Fibroblast of pulmonary artery (primary cell): ENCODE measurements around the gene FBXW10B.
"Not testable (repeated sequence)": the region's sequence is repeated elsewhere in the genome, so short reads cannot be mapped to it uniquely, and the experiment has no call there.

Experiments
- DNase-seq: peaks from one replicate; pipeline ENCODE4 v3.0.0-alpha.2; 2010; ENCODE audit warnings: low read depth
- H3K4me3 ChIP-seq: replicated peaks from 2 replicates; pipeline ENCODE4 v1.5.1; 2011; ENCODE audit warnings: low read depth, mild to moderate bottlenecking, control low read depth, low read length, moderate library complexity
- TF ChIP-seq, protein P1 (sequence below): IDR thresholded peaks from 2 replicates; pipeline ENCODE4 v1.5.1; 2011; ENCODE audit warnings: mild to moderate bottlenecking, control low read depth, low read length, inconsistent platforms; ENCODE audit errors: missing control alignments

Gene FBXW10B

DNA sequence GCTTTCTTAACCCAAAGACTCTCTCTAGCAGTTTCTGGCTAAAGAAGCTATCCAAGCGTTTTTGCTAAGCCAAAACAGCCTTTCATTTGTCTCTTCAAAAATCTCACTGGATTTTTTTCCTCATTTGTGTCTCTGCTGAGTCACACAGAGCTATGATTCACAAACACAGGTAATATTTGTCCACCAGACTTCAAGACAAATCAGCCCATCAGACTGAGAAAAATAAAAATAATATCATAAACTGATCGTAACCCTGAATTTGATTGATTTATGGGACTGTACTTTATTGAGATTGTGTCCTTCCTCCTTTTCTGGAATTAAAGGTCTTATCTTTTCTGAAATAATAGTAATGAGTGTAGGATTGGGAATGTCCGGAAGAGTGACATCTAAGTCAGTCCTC, 38.8 kb upstream of the FBXW10B start:
- H3K4me3 ChIP-seq: no peak overlapping the region
- TF ChIP-seq, protein P1, sequence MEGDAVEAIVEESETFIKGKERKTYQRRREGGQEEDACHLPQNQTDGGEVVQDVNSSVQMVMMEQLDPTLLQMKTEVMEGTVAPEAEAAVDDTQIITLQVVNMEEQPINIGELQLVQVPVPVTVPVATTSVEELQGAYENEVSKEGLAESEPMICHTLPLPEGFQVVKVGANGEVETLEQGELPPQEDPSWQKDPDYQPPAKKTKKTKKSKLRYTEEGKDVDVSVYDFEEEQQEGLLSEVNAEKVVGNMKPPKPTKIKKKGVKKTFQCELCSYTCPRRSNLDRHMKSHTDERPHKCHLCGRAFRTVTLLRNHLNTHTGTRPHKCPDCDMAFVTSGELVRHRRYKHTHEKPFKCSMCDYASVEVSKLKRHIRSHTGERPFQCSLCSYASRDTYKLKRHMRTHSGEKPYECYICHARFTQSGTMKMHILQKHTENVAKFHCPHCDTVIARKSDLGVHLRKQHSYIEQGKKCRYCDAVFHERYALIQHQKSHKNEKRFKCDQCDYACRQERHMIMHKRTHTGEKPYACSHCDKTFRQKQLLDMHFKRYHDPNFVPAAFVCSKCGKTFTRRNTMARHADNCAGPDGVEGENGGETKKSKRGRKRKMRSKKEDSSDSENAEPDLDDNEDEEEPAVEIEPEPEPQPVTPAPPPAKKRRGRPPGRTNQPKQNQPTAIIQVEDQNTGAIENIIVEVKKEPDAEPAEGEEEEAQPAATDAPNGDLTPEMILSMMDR: no peak
- DNase-seq: no peak

DNA sequence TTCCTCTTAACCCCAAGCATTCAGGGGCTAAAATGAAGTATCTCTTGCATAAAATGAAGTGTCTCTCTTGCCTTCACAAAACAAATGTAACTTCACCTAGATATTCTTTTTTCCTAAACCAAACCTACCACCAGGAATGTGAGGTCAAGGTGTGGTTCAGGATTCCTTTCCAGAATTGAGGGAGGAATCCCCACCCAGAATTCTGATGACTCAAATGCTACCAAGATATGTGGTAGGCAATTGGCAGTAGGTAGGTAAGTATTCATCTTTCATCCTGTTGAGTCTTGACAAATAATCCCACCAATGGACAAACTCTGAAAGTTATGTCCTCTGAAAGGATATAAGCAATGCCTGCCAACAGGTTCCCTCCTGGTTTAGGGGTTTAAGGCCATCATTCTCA, 38.4 kb upstream of the FBXW10B start:
- no peak for DNase-seq
- H3K4me3 ChIP-seq: no peak overlapping the region
- TF ChIP-seq, protein P1: no peak

DNA sequence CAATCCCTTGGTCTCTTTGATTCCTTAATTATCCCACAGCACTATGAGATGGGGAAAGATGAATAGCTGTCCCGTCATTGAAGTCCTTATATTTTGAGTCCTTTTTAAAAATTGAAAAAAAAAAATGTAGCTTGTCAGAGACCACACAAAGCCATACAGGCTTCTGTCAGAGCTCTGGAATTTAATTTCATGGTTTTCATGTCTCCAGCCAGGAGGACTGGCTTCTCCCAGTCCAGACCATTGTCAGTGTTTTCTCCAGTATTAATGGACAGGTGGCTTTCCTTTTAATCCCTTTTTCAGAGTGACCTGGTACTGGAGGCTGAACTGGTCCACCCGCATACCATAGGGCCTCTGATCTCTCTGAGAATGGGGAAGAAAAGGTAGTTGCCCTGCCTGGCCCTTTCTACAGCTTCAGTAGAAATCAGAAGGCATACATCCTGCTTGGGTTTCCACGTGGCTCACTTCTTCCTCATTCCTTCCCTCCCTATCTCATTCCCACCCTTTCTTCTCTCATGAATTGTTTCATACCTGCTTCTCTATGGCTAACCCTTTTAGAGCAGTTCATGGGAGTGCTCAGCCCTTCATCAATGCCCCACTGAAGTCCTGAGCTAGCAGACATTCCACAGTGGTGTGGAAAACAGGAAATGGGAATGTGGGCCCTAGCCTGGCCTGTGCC, 35.5 kb upstream of the FBXW10B start:
- no peak for DNase-seq
- TF ChIP-seq, protein P1: no peak
- H3K4me3 ChIP-seq: no peak overlapping the region

DNA sequence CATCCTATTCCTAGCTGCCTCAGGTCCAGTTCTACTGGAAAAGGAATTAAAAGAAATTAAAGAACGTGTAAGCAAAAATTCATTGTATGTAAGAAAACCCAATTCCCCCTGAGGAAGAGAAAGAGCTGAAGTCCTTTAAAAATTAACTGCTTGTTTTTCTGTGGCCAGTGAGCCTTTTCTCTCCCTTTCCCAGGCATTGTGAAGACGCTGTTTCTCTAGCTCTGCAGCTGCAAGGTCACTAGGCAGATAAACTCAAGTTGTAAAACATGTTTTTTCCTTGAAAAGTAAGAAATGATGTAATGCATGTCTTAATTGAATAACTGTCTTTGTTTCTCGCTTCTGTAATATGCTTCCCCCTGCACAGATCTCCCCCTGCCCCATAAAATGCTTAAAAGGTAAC, 34.9 kb upstream of the FBXW10B start:
- DNase-seq, H3K4me3 ChIP-seq: not testable (repeated sequence)

DNA sequence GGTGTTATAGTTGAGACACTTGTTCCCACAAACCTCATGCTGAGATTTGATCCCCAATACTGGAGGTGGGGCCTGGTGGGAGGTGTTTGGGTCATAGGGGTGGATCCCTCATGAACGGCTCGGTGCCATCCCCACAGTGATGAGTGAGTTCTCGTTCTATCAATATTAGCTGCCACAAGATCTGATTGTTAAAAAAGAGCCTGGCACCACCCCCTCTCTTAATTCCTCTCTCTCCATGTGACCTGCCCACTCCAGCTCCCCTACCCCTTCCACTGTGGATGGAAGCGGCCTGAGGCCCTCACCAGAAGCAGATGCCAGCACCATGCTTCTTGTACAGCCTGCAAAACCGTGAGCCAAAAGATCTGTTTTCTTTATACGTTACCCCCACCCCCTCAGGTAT, 33.5 kb upstream of the FBXW10B start:
- no peak for DNase-seq
- TF ChIP-seq, protein P1: no peak
- no peak overlapping the region for H3K4me3 ChIP-seq

DNA sequence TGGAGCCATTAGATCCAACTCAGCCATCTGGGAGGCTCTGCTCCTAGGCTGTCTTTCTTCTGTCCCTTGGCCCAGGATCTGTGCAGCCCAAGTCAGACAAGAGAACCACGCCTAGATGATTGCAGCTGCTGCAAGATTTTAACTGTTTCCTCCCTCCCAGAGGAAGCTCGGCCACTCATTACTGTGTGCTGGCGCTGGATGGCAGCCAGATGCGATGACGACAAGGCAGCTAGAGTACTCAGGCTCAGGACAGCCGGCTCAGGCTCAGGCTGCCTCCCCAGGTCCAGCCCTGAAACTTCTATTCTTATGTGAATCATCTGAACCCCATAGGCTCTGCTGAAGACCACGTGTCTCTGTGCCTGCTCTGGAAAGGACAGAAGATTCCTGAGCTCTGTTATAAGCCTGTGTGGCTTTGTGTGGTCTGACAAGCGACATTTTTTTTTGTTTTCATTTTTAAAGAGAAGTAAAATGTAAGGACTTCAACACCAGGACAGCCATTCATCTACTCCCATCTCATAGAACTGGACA, 32.1 kb upstream of the FBXW10B start:
- peak overlapping the region; percentile 75 for H3K4me3 ChIP-seq
- DNase-seq: peak; percentile 98
- TF ChIP-seq, protein P1: no peak

DNA sequence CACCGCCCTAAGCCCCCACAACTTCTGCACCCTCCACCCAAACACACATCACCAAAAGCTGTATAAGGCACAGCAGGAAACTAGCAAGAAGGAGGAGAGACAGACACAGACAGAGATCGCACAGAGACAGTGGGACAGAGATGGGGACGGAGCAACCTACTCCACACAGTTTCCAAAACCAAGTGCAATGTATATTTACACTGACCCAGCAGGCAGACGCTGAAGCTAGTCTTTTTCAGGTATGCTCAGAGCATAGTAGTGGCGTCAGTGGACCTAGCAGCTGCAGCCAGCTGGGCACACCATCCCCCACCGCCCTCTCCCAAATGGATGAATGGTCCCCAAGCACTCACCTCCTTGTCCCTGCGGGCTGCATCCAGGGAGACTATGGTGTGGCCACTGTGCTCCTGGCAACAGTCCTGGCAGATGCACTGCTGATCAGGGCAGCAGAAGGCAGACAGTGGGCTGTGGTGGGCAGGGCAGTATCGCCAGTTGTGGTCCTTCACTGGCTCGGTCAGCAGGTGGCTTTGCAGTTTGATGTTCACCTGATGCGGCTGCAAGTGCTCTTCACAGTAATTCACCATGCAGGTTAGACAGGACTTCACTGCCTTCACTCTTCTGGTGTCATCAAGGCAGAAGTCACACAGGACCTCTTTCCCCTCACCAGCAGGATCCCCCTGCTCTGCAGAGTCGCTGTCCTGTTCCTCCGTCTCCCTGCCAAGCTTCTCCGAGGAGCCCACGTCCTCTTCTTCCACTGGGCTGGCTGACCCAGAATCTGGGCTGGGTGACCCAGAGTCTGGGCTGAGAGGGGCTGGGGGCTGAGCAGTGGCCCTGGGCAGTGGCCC, 31.5 kb upstream of the FBXW10B start:
- TF ChIP-seq, protein P1: no peak
- H3K4me3 ChIP-seq: peak overlapping the region; percentile 75
- DNase-seq: no peak
